Progenitor cell of endocrine pancreas (in vitro differentiated cells): ENCODE measurements around the gene ACOXL. TPM values are rescaled to one million over a fixed set of nuclear protein-coding genes. Genes with fewer than 3 reads are reported as not detected.

Source experiments
- DNase-seq: peaks from one replicate; pipeline ENCODE4 v3.0.0; 2021; ENCODE audit warnings: low spot score; ENCODE audit not compliant: unreplicated experiment
- H3K27ac Mint-ChIP-seq: 2 replicates; pipeline ENCODE4 v1.8.0; 2021; ENCODE audit warnings: mild to moderate bottlenecking, moderate library complexity, mixed read lengths
- H3K27me3 Mint-ChIP-seq: 2 replicates; pipeline ENCODE4 v1.8.0; 2021; ENCODE audit warnings: mixed read lengths
- H3K36me3 Mint-ChIP-seq: 2 replicates; pipeline ENCODE4 v1.8.0; 2022; ENCODE audit warnings: mixed read lengths; ENCODE audit not compliant: insufficient read depth
- H3K4me1 Mint-ChIP-seq: 2 replicates; pipeline ENCODE4 v1.8.0; 2021; ENCODE audit warnings: low read depth, mixed read lengths
- H3K4me3 Mint-ChIP-seq: 2 replicates; pipeline ENCODE4 v1.8.0; 2021; ENCODE audit warnings: low read depth, mild to moderate bottlenecking, moderate library complexity, mixed read lengths
- H3K9me3 Mint-ChIP-seq: 2 replicates; pipeline ENCODE4 v1.8.0; 2021; ENCODE audit warnings: low read depth, mixed read lengths
- total RNA-seq: library from RNA; stranded (reverse); gene quantifications from 2 replicates; pipeline ENCODE4 v1.2.1, GENCODE V29; 2021
- TF ChIP-seq, protein P1 (sequence below): fragments of 200-600 bp; sonication (generic); IDR thresholded peaks from one replicate; pipeline ENCODE4 v1.5.0; 2021; ENCODE audit warnings: antibody characterized with exemption, mild to moderate bottlenecking; ENCODE audit not compliant: unreplicated experiment

Gene ACOXL
- total RNA-seq, 1 donor from 2014 or later = 0.19 TPM

DNA sequence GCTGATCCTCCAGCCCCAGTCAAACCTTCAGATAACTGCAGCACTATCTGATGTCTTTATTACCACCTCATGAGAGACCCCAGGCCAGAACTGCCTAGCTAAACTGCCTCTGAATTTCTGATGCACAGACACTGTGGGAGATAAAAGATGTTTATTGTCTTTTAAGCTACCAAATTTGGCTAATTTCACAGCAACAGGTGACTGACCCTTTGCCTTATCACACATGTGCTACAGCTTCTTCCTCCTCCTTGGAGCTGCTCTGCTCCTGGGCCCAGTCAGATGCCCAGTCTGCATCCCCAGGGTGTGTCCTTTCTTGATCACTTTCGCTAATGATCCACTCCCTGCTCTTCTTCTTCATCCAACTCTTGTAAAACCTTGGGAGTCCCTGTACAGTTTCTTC lies 19.6 kb upstream of the ACOXL start:
- TF ChIP-seq, protein P1, sequence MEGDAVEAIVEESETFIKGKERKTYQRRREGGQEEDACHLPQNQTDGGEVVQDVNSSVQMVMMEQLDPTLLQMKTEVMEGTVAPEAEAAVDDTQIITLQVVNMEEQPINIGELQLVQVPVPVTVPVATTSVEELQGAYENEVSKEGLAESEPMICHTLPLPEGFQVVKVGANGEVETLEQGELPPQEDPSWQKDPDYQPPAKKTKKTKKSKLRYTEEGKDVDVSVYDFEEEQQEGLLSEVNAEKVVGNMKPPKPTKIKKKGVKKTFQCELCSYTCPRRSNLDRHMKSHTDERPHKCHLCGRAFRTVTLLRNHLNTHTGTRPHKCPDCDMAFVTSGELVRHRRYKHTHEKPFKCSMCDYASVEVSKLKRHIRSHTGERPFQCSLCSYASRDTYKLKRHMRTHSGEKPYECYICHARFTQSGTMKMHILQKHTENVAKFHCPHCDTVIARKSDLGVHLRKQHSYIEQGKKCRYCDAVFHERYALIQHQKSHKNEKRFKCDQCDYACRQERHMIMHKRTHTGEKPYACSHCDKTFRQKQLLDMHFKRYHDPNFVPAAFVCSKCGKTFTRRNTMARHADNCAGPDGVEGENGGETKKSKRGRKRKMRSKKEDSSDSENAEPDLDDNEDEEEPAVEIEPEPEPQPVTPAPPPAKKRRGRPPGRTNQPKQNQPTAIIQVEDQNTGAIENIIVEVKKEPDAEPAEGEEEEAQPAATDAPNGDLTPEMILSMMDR = no peak
- H3K27ac Mint-ChIP-seq = no peak overlapping the region
- H3K4me3 Mint-ChIP-seq = no peak overlapping the region
- peaks cover 21% of the 10 kb centered on the region for H3K27me3 Mint-ChIP-seq
- no peaks in the 10 kb centered on the region for H3K36me3 Mint-ChIP-seq
- H3K4me1 Mint-ChIP-seq = no peaks in the 10 kb centered on the region
- no peak for DNase-seq
- no peaks in the 10 kb centered on the region for H3K9me3 Mint-ChIP-seq

DNA sequence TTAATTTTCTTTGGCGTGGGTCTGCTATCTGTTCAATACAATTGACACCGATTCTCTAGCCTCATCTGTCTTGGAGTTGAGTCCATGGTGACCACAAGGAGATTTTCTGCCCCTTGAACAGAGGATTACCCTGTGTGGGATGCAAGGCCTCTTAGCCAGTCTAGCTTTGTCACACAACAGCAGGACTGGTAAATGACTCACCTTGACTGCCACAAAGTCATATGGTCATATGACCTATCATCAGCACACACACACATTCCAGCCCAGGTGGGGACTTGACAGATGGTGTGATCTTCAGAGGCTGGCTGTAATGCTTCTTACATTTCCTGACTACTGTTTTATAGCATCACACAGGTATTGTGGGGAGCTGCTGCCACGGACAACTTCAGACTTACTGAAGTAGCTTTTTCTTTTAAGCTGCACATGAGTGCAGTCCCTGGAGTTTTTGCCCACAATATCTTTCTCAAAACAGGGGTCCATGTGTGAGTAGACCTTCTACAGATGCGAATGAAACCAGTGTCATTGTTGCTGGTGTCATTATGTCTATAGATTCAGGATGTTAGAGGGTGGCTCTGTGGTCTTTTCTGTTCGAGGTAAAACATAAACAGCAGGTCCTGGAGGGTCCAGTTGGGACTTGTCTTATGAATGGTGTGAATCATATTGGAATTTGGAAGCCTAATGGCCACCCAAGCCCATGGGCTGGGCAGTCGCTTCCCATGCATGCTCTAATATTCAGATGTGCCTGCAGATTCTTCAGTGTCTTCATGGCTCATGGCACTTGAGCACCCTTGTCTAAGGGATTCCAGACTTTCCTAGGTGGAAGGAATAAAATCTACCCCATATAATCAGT lies 18.6 kb upstream of the ACOXL start:
- no peaks in the 10 kb centered on the region for H3K36me3 Mint-ChIP-seq
- no peak for DNase-seq
- no peaks in the 10 kb centered on the region for H3K4me1 Mint-ChIP-seq
- peaks cover 20% of the 10 kb centered on the region for H3K27me3 Mint-ChIP-seq
- H3K4me3 Mint-ChIP-seq = no peak overlapping the region
- no peak overlapping the region for H3K27ac Mint-ChIP-seq
- H3K9me3 Mint-ChIP-seq = no peaks in the 10 kb centered on the region
- TF ChIP-seq, protein P1 = no peak

- no peak for DNase-seq
- H3K27ac Mint-ChIP-seq = no peak overlapping the region
These were observed 17.7 kb upstream of the ACOXL start for GRCh38 chr2:110714452-110715224.

DNA sequence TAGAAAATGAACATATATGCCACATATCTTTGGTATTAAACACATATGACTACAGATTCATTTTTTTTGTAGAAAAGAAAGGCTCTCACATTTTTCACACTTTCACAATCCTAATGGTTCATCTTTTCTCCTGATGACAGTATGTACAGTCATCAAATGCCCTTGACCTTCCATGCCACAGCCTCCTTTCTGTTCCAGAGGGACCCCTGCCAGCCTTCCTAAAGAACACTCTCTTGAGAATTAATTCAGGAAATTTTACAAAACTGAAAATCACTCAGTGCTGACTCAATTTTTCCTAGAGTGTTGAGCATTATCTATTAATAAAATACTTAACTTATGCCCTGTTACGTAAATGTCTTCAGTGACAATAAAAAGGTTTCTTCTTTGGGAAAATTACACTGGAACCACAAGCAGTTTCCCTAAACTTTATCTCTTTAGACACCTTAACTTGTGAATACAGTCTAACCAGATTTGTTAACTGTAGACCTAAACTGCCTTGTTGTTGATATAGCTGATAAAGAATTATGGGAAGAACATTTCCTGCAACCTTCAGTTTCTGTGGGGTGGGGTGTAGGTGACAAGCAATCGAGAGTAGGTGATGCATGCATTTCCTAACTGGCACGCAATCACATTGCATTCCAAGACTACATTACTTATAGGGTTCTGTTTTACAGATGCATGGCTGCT lies 15.3 kb upstream of the ACOXL start:
- H3K9me3 Mint-ChIP-seq = no peaks in the 10 kb centered on the region
- no peak for DNase-seq
- peaks cover 11% of the 10 kb centered on the region for H3K27me3 Mint-ChIP-seq
- no peak overlapping the region for H3K27ac Mint-ChIP-seq
- TF ChIP-seq, protein P1 = no peak
- no peaks in the 10 kb centered on the region for H3K36me3 Mint-ChIP-seq
- no peak overlapping the region for H3K4me3 Mint-ChIP-seq
- H3K4me1 Mint-ChIP-seq = no peaks in the 10 kb centered on the region

More at GRCh38 chr2:110714452-110715224, 17.7 kb upstream of the ACOXL start:
- TF ChIP-seq, protein P1 = no peak
- Mint-ChIP-seq H3K36me3 (no peaks in the 10 kb centered on the region), H3K4me3 (no peak overlapping the region), H3K27me3 (peaks cover 18% of the 10 kb centered on the region), H3K9me3 (no peaks in the 10 kb centered on the region), H3K4me1 (no peaks in the 10 kb centered on the region)

GRCh38 chr2:110717734-110718133 lies 14.6 kb upstream of the ACOXL start:
- no peak overlapping the region for H3K27ac Mint-ChIP-seq
- no peaks in the 10 kb centered on the region for H3K36me3 Mint-ChIP-seq
- DNase-seq = no peak
- no peaks in the 10 kb centered on the region for H3K4me1 Mint-ChIP-seq
- peaks cover 11% of the 10 kb centered on the region for H3K27me3 Mint-ChIP-seq
- TF ChIP-seq, protein P1 = no peak
- no peaks in the 10 kb centered on the region for H3K9me3 Mint-ChIP-seq
- H3K4me3 Mint-ChIP-seq = no peak overlapping the region
